ENCODE results near the gene TENT4A. TPM values are rescaled to one million over a fixed set of nuclear protein-coding genes. Genes with fewer than 3 reads are reported as not detected.
A peak's percentile ranks its signal among the peaks of the same experiment; 100 is the strongest.

TENT4A gene
- total and polyA plus RNA-seq, 7 experiments from 2014 or later, result 1.6 to 61.4 (median 50.7) TPM

DNA sequence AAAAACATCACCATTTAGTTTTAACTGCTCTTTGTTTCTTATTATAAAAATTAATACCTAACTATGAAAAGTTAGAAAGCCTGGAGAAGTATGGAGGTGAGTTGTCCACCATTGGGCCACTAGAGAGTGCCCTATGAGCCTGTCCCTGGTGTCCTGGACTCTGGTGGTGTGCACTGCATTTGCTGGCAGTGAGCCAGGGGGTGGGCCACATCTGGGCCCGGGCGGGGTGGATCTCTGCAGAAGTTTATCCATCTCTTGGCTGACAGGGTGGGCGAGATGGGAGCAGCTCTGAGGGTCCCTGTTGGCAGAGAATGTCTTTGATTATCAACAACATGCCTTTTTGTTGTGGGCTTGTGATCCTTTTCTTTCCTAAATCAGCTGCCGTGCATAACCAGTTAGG lies 8.2 kb downstream of the TENT4A start:
- Mint-ChIP-seq H3K36me3 (peaks cover 0 to 27% (median 8%) of the 10 kb centered on the region in 5 donors), H3K27ac (peak overlapping the region in 7 of 9 donors; percentile 17 to 76 (median 43)), H3K9me3 (peaks cover 0 to 3% (median 0%) of the 10 kb centered on the region in 11 donors), H3K4me3 (peak overlapping the region; percentile 12 to 78 (median 63)), H3K27me3 (no peaks in the 10 kb centered on the region), H3K4me1 (peaks cover 83 to 100% (median 93%) of the 10 kb centered on the region in 7 donors)
- intact Hi-C loops (cut with micrococcal nuclease), result no loop called here
- ChIA-PET CTCF (interaction anchor here (0.6 kb wide), 1 partner anchor 172 kb away, joined by 3 read pairs; no protein-coding TSS in a partner anchor), POLR2A (interaction anchor here (1.4 to 2.2 kb wide), 2 partner anchors 9 to 11 kb away, joined by 5 read pairs; no protein-coding TSS in a partner anchor)
- ATAC-seq (no peak), DNase-seq (no peak)
- H3K9me3 ChIP-seq (ENCODE audit: control insufficient read depth in 2 of 3, low read length in 3 of 3), result no peaks in the 10 kb centered on the region
- peaks cover 34 to 49% of the 10 kb centered on the region in 2 donors for H3K4me1 ChIP-seq (ENCODE audit: control insufficient read depth in 2 of 2, insufficient read depth in 2 of 2, low read length in 2 of 2)
- H3K4me3 ChIP-seq (ENCODE audit: low read length), result no peak overlapping the region
- peaks cover 0 to 19% (median 3%) of the 10 kb centered on the region in 3 experiments for H3K36me3 ChIP-seq (ENCODE audit: control insufficient read depth in 2 of 3, insufficient read depth in 3 of 3, low read length in 3 of 3)
- H3K27ac ChIP-seq (ENCODE audit: low read depth, low read length), result no peak overlapping the region
- H3K27me3 ChIP-seq (ENCODE audit: control insufficient read depth in 2 of 2, insufficient read depth in 2 of 2, low read length in 2 of 2), result no peaks in the 10 kb centered on the region

DNA sequence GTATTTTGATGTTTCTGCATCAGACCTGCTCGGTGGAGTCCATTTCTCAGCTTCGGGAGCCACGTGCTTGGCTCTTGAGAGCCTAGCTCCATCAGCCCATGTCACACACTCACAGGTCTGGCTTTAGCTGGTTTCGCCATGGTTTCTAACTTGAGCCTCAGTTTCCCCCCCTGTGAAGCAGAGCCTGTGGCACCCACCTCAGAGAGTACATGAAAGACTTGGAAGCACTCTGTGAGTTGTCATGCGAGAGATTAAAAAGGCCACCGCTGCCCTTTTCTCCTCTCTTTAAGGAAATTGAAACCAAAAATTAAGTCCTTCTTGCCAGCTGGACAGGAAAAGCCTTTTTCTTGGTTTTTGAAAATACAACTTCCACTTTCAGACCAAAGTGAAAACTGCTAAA lies 8.8 kb downstream of the TENT4A start:
- ChIA-PET CTCF (interaction anchor here (0.6 kb wide), 1 partner anchor 172 kb away, joined by 3 read pairs; no protein-coding TSS in a partner anchor), POLR2A (interaction anchor here (1.2 to 2.2 kb wide), 4 partner anchors 10 to 1300 kb away, joined by 4 to 6 read pairs (median 5); partner anchors contain the start of genes ICE1, NSUN2 and SRD5A1)
- H3K4me1 Mint-ChIP-seq, result peaks cover 84 to 100% (median 93%) of the 10 kb centered on the region in 7 donors
- peak overlapping the region; percentile 10 to 78 (median 63) for H3K4me3 Mint-ChIP-seq
- ATAC-seq, result no peak
- H3K36me3 ChIP-seq (ENCODE audit: control insufficient read depth in 2 of 3, insufficient read depth in 3 of 3, low read length in 3 of 3), result peaks cover 0 to 21% (median 3%) of the 10 kb centered on the region in 3 experiments
- H3K27ac ChIP-seq (ENCODE audit: low read depth, low read length), result no peak overlapping the region
- peaks cover 0 to 4% (median 0%) of the 10 kb centered on the region in 11 donors for H3K9me3 Mint-ChIP-seq
- peaks cover 0 to 30% (median 8%) of the 10 kb centered on the region in 5 donors for H3K36me3 Mint-ChIP-seq
- H3K27me3 ChIP-seq (ENCODE audit: control insufficient read depth in 2 of 2, insufficient read depth in 2 of 2, low read length in 2 of 2), result no peaks in the 10 kb centered on the region
- peak overlapping the region in 7 of 9 donors; percentile 40 to 76 (median 64) for H3K27ac Mint-ChIP-seq
- H3K4me1 ChIP-seq (ENCODE audit: control insufficient read depth in 2 of 2, insufficient read depth in 2 of 2, low read length in 2 of 2), result peaks cover 29 to 49% of the 10 kb centered on the region in 2 donors
- no peaks in the 10 kb centered on the region for H3K27me3 Mint-ChIP-seq
- intact Hi-C loops (cut with micrococcal nuclease), result no loop called here
- H3K4me3 ChIP-seq (ENCODE audit: low read length), result no peak overlapping the region
- no peaks in the 10 kb centered on the region for H3K9me3 ChIP-seq (ENCODE audit: control insufficient read depth in 2 of 3, low read length in 3 of 3)
- no peak for DNase-seq

DNA sequence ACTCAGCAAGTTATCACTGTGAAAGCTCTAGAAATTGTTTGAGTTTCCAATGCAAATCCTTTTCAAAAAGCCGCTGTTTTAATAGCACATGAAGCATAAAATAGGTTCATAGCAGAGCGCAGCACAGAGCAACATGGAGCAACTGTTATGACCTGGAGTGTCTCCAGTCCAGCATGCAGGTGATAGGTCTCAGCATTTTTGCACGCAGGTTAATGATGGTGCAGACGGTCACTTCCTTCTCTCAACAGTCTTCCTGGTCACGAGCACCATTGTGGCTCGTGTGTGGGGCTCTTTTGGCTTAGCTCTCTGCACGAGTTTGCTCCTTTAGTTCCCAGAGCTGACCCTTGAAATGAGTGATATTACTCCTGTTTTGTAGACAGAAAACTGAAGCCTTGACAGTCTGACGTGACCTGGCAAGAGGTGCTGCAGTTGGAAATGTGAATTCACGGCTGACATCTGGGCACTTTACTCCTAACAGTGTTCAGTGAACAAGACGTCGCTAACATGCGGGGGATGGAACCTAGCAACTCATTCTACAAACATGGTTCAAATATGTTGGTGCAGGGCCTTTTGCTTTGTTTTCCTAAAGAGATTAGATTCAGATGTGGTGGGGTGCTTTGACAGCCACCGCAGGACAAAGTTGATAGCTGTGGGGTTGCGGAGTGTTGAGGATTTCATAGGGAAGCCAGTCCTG lies 10.0 kb downstream of the TENT4A start:
- Mint-ChIP-seq H3K4me1 (peaks cover 84 to 100% (median 93%) of the 10 kb centered on the region in 7 donors), H3K27me3 (no peaks in the 10 kb centered on the region), H3K9me3 (peaks cover 0 to 5% (median 0%) of the 10 kb centered on the region in 11 donors), H3K27ac (peak overlapping the region in 5 of 9 donors; percentile 0 to 71 (median 61)), H3K4me3 (peak overlapping the region in 4 of 10 donors; percentile 26 to 53 (median 33)), H3K36me3 (peaks cover 0 to 31% (median 6%) of the 10 kb centered on the region in 5 donors)
- Histone ChIP-seq H3K9me3 (ENCODE audit: control insufficient read depth in 2 of 3, low read length in 3 of 3) (no peaks in the 10 kb centered on the region), H3K27ac (ENCODE audit: low read depth, low read length) (no peak overlapping the region), H3K36me3 (ENCODE audit: control insufficient read depth in 2 of 3, insufficient read depth in 3 of 3, low read length in 3 of 3) (peaks cover 0 to 21% (median 3%) of the 10 kb centered on the region in 3 experiments), H3K4me1 (ENCODE audit: control insufficient read depth in 2 of 2, insufficient read depth in 2 of 2, low read length in 2 of 2) (peaks cover 19 to 49% of the 10 kb centered on the region in 2 donors), H3K27me3 (ENCODE audit: control insufficient read depth in 2 of 2, insufficient read depth in 2 of 2, low read length in 2 of 2) (no peaks in the 10 kb centered on the region), H3K4me3 (ENCODE audit: low read length) (no peak overlapping the region)
- ATAC-seq (no peak), DNase-seq (no peak)
- ChIA-PET CTCF (no interaction called here), POLR2A (interaction anchor here (1.2 to 2.2 kb wide), 3 partner anchors 11 to 1301 kb away, joined by 4 to 6 read pairs (median 5); partner anchors contain the start of genes ICE1, NSUN2 and SRD5A1)
- intact Hi-C loops (cut with micrococcal nuclease), result no loop called here

GRCh38 chr5:6723816-6724300 lies 10.6 kb downstream of the TENT4A start:
- Mint-ChIP-seq H3K9me3 (peaks cover 0 to 5% (median 0%) of the 10 kb centered on the region in 11 donors), H3K27me3 (no peaks in the 10 kb centered on the region), H3K4me1 (peaks cover 79 to 100% (median 93%) of the 10 kb centered on the region in 7 donors), H3K4me3 (peak overlapping the region in 6 of 10 donors; percentile 17 to 53 (median 30)), H3K27ac (peak overlapping the region in 4 of 9 donors; percentile 0 to 71 (median 34)), H3K36me3 (peaks cover 0 to 26% (median under 1%) of the 10 kb centered on the region in 5 donors)
- DNase-seq (no peak), ATAC-seq (no peak)
- intact Hi-C loops (cut with micrococcal nuclease), result no loop called here
- Histone ChIP-seq H3K27me3 (ENCODE audit: control insufficient read depth in 2 of 2, insufficient read depth in 2 of 2, low read length in 2 of 2) (no peaks in the 10 kb centered on the region), H3K27ac (ENCODE audit: low read depth, low read length) (no peak overlapping the region), H3K9me3 (ENCODE audit: control insufficient read depth in 2 of 3, low read length in 3 of 3) (no peaks in the 10 kb centered on the region), H3K36me3 (ENCODE audit: control insufficient read depth in 2 of 3, insufficient read depth in 3 of 3, low read length in 3 of 3) (peaks cover 0 to 16% (median 3%) of the 10 kb centered on the region in 3 experiments), H3K4me1 (ENCODE audit: control insufficient read depth in 2 of 2, insufficient read depth in 2 of 2, low read length in 2 of 2) (peaks cover 25 to 49% of the 10 kb centered on the region in 2 donors), H3K4me3 (ENCODE audit: low read length) (no peak overlapping the region)
- CTCF ChIA-PET, result no interaction called here
- POLR2A ChIA-PET, result no interaction called here

DNA sequence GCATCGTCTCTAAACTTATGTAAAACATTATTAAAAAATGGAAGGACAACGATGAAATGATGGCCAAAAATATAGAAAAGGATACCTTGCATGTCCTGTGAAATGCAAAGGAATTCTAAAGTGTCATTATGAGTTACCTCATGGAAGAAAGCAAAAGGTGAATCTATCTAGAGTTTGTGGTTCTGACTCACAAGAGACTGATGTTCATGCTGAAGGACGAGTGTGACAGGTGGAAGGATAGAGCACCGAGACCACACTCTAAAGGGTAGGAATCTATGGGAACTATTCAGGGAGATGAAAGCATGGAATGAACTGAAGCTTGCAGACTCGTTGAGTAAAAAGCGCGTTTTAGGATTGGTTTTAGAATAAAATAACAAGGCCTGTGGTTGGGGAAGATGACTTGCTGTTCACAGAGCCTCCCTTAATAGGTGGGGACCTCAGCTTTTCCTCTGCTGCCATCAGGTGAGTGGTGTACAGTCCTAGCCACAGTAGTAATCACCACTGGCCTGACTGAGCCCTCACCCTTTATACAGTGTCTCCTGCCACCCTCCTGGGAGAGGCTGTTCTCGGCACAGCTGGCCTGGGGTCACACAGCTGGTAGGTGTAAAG lies 11.2 kb downstream of the TENT4A start:
- ATAC-seq (no peak), DNase-seq (no peak)
- CTCF ChIA-PET, result no interaction called here
- peaks cover 0 to 16% (median 3%) of the 10 kb centered on the region in 3 experiments for H3K36me3 ChIP-seq (ENCODE audit: control insufficient read depth in 2 of 3, insufficient read depth in 3 of 3, low read length in 3 of 3)
- intact Hi-C loops (cut with micrococcal nuclease), result no loop called here
- H3K27me3 ChIP-seq (ENCODE audit: control insufficient read depth in 2 of 2, insufficient read depth in 2 of 2, low read length in 2 of 2), result no peaks in the 10 kb centered on the region
- POLR2A ChIA-PET, result no interaction called here
- H3K27me3 Mint-ChIP-seq, result no peaks in the 10 kb centered on the region
- H3K4me1 Mint-ChIP-seq, result peaks cover 79 to 100% (median 93%) of the 10 kb centered on the region in 7 donors
- no peak overlapping the region for H3K27ac ChIP-seq (ENCODE audit: low read depth, low read length)
- peak overlapping the region in 3 of 9 donors; percentile 8 to 73 (median 19) for H3K27ac Mint-ChIP-seq
- peak overlapping the region in 4 of 10 donors; percentile 9 to 34 (median 14) for H3K4me3 Mint-ChIP-seq
- peaks cover 0 to 5% (median 0%) of the 10 kb centered on the region in 11 donors for H3K9me3 Mint-ChIP-seq
- H3K36me3 Mint-ChIP-seq, result peaks cover 0 to 26% (median 0%) of the 10 kb centered on the region in 5 donors
- H3K4me1 ChIP-seq (ENCODE audit: control insufficient read depth in 2 of 2, insufficient read depth in 2 of 2, low read length in 2 of 2), result peaks cover 31 to 52% of the 10 kb centered on the region in 2 donors
- no peak overlapping the region for H3K4me3 ChIP-seq (ENCODE audit: low read length)
- no peaks in the 10 kb centered on the region for H3K9me3 ChIP-seq (ENCODE audit: control insufficient read depth in 2 of 3, low read length in 3 of 3)

DNA sequence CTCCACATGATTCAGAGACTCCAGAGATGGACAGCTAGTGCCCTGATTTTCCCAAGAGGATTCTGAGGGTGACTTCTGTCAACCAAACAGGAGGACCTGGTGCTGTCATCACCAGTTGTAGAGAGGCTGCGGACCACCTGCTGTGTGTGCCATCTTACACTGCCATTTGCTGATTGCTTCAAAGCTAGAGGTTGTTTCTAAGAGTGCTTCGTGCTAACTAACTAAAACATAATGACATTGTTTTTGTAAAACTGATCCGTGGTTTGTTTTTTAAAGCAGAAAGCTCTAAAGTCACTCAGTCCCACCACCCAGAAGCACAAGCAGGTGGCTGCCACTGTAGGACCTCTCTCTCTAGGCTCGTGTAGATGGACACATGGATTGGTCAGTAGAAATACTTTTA lies 12.2 kb downstream of the TENT4A start:
- peaks cover 75 to 100% (median 93%) of the 10 kb centered on the region in 7 donors for H3K4me1 Mint-ChIP-seq
- ATAC-seq (no peak), DNase-seq (no peak)
- no peaks in the 10 kb centered on the region for H3K27me3 Mint-ChIP-seq
- intact Hi-C loops (cut with micrococcal nuclease), result no loop called here
- H3K9me3 ChIP-seq (ENCODE audit: control insufficient read depth in 2 of 3, low read length in 3 of 3), result no peaks in the 10 kb centered on the region
- H3K4me3 Mint-ChIP-seq, result peak overlapping the region in 3 of 10 donors; percentile 11 to 58 (median 18)
- H3K36me3 Mint-ChIP-seq, result peaks cover 0 to 26% (median 0%) of the 10 kb centered on the region in 5 donors
- no peak overlapping the region for H3K4me3 ChIP-seq (ENCODE audit: low read length)
- POLR2A ChIA-PET, result interaction anchor here (0.6 kb wide), 1 partner anchor 45 kb away, joined by 3 read pairs; no protein-coding TSS in a partner anchor
- H3K36me3 ChIP-seq (ENCODE audit: control insufficient read depth in 2 of 3, insufficient read depth in 3 of 3, low read length in 3 of 3), result peaks cover 0 to 16% (median 3%) of the 10 kb centered on the region in 3 experiments
- H3K27me3 ChIP-seq (ENCODE audit: control insufficient read depth in 2 of 2, insufficient read depth in 2 of 2, low read length in 2 of 2), result no peaks in the 10 kb centered on the region
- peaks cover 39 to 60% of the 10 kb centered on the region in 2 donors for H3K4me1 ChIP-seq (ENCODE audit: control insufficient read depth in 2 of 2, insufficient read depth in 2 of 2, low read length in 2 of 2)
- peak overlapping the region in 5 of 9 donors; percentile 23 to 48 (median 36) for H3K27ac Mint-ChIP-seq
- H3K27ac ChIP-seq (ENCODE audit: low read depth, low read length), result no peak overlapping the region
- CTCF ChIA-PET, result no interaction called here
- peaks cover 0 to 2% (median 0%) of the 10 kb centered on the region in 11 donors for H3K9me3 Mint-ChIP-seq
